H9 (cell line): ENCODE measurements around the gene ST8SIA2. TPM values are rescaled to one million over a fixed set of nuclear protein-coding genes. Genes with fewer than 3 reads are reported as not detected.

ENCODE experiments used
- DNase-seq: peaks from one replicate; pipeline ENCODE4 v3.0.0-alpha.2; 2017
- H2AFZ ChIP-seq: one replicate; pipeline ENCODE4 v1.6.1; 2013; ENCODE audit warnings: mild to moderate bottlenecking, low read length, control low read depth, moderate library complexity
- H2AK5ac ChIP-seq: 2 replicates; pipeline ENCODE4 v1.6.1; 2013; ENCODE audit warnings: low read length, control low read depth, mixed read lengths; ENCODE audit not compliant: insufficient read length
- H2BK120ac ChIP-seq: one replicate; pipeline ENCODE4 v1.6.1; 2013; ENCODE audit warnings: low read depth, mild to moderate bottlenecking, low read length, control low read depth, inconsistent platforms; ENCODE audit not compliant: poor library complexity, severe bottlenecking
- H2BK12ac ChIP-seq: 2 replicates; pipeline ENCODE4 v1.6.1; 2013; ENCODE audit warnings: low read length, control low read depth, mixed read lengths, low read depth; ENCODE audit not compliant: insufficient read length
- H2BK15ac ChIP-seq: 2 replicates; pipeline ENCODE4 v1.6.1; 2013; ENCODE audit warnings: low read depth, low read length, control low read depth
- H2BK20ac ChIP-seq: one replicate; pipeline ENCODE4 v1.6.1; 2013; ENCODE audit warnings: low read depth, mild to moderate bottlenecking, low read length, control low read depth, inconsistent platforms; ENCODE audit not compliant: poor library complexity, severe bottlenecking
- H2BK5ac ChIP-seq: 2 replicates; pipeline ENCODE4 v1.6.1; 2013; ENCODE audit warnings: low read length, control low read depth, mixed read lengths; ENCODE audit not compliant: insufficient read length
- H3K14ac ChIP-seq: 2 replicates; pipeline ENCODE4 v1.6.1; 2013; ENCODE audit warnings: low read length, control low read depth; ENCODE audit not compliant: insufficient read depth
- H3K18ac ChIP-seq: 2 replicates; pipeline ENCODE4 v1.6.1; 2013; ENCODE audit warnings: low read depth, mild to moderate bottlenecking, mixed read lengths, low read length, control low read depth; ENCODE audit not compliant: insufficient read length
- H3K23ac ChIP-seq: 2 replicates; pipeline ENCODE4 v1.6.1; 2013; ENCODE audit warnings: low read length, control low read depth, mixed read lengths, low read depth; ENCODE audit not compliant: insufficient read length
- H3K23me2 ChIP-seq: 2 replicates; pipeline ENCODE4 v1.6.1; 2013; ENCODE audit warnings: low read depth, mild to moderate bottlenecking, mixed read lengths, low read length, control low read depth; ENCODE audit not compliant: insufficient read length, poor library complexity, severe bottlenecking
- H3K27ac ChIP-seq: 2 replicates; pipeline ENCODE4 v1.5.1; 2013; ENCODE audit warnings: low read length, control low read depth, mixed read lengths, low read depth; ENCODE audit not compliant: insufficient read length
- H3K27me3 ChIP-seq: 2 replicates; pipeline ENCODE4 v1.6.1; 2013; ENCODE audit warnings: low read length, control low read depth, inconsistent platforms; ENCODE audit not compliant: insufficient read depth
- H3K4ac ChIP-seq: 2 replicates; pipeline ENCODE4 v1.6.1; 2013; ENCODE audit warnings: low read depth, mild to moderate bottlenecking, control low read depth, inconsistent platforms, low read length, moderate library complexity
- H3K4me1 ChIP-seq: 2 replicates; pipeline ENCODE4 v1.6.1; 2013; ENCODE audit warnings: low read length, control low read depth, inconsistent platforms; ENCODE audit not compliant: insufficient read depth
- H3K4me2 ChIP-seq: 2 replicates; pipeline ENCODE4 v1.6.1; 2013; ENCODE audit warnings: low read length, control low read depth, mixed read lengths; ENCODE audit not compliant: insufficient read length, insufficient read depth
- H3K56ac ChIP-seq: 2 replicates; pipeline ENCODE4 v1.6.1; 2013; ENCODE audit warnings: low read depth, mild to moderate bottlenecking, mixed read lengths, low read length, control low read depth; ENCODE audit not compliant: insufficient read length
- H3K79me1 ChIP-seq: 2 replicates; pipeline ENCODE4 v1.6.1; 2013; ENCODE audit warnings: low read depth, mild to moderate bottlenecking, moderate library complexity, low read length, control low read depth, inconsistent platforms; ENCODE audit not compliant: insufficient read depth, poor library complexity, severe bottlenecking
- H3K79me2 ChIP-seq: 2 replicates; pipeline ENCODE4 v1.6.1; 2013; ENCODE audit warnings: low read length, control low read depth, inconsistent platforms; ENCODE audit not compliant: insufficient read depth
- H3K9ac ChIP-seq: 2 replicates; pipeline ENCODE4 v1.6.1; 2013; ENCODE audit warnings: low read length, control low read depth, mixed read lengths; ENCODE audit not compliant: insufficient read length; ENCODE audit errors: extremely low read depth
- H3K9me3 ChIP-seq: one replicate; pipeline ENCODE4 v1.6.1; 2013; ENCODE audit warnings: low read depth, low read length, inconsistent platforms; ENCODE audit not compliant: control insufficient read depth
- H3T11ph ChIP-seq: one replicate; pipeline ENCODE4 v1.6.1; 2013; ENCODE audit warnings: mild to moderate bottlenecking, low read length, control low read depth, inconsistent platforms
- H4K20me1 ChIP-seq: one replicate; pipeline ENCODE4 v1.6.1; 2013; ENCODE audit not compliant: control insufficient read depth, insufficient read length, insufficient read depth
- H4K5ac ChIP-seq: 2 replicates; pipeline ENCODE4 v1.6.1; 2013; ENCODE audit warnings: low read depth, mild to moderate bottlenecking, mixed read lengths, low read length, control low read depth; ENCODE audit not compliant: insufficient read length
- H4K8ac ChIP-seq: replicated peaks from 2 replicates; pipeline ENCODE4 v1.6.1; 2013; ENCODE audit warnings: low read length, control low read depth, mixed read lengths, low read depth; ENCODE audit not compliant: insufficient read length
- H4K91ac ChIP-seq: 2 replicates; pipeline ENCODE4 v1.6.1; 2013; ENCODE audit warnings: low read depth, mild to moderate bottlenecking, moderate library complexity, mixed read lengths, low read length, control low read depth; ENCODE audit not compliant: insufficient read length
- H3K27ac Mint-ChIP-seq, 3 experiments: 2 replicates in 2 of 3; 3 replicates in 1 of 3; pipeline ENCODE4 v1.8.0; 2020 to 2021; ENCODE audit warnings: mixed read lengths in 3 of 3, mild to moderate bottlenecking in 1 of 3, moderate library complexity in 1 of 3
- H3K27me3 Mint-ChIP-seq: 2 replicates; pipeline ENCODE4 v1.8.0; 2021; ENCODE audit warnings: low read depth, mild to moderate bottlenecking, moderate library complexity, mixed read lengths
- H3K36me3 Mint-ChIP-seq, 3 experiments: 2 replicates in 2 of 3; 3 replicates in 1 of 3; pipeline ENCODE4 v1.8.0; 2020 to 2021; ENCODE audit warnings: low read depth in 3 of 3, mixed read lengths in 3 of 3; ENCODE audit not compliant: insufficient read depth in 1 of 3
- H3K4me1 Mint-ChIP-seq, 2 experiments: 2 replicates each; pipeline ENCODE4 v1.8.0; 2020; ENCODE audit warnings: mixed read lengths in 2 of 2
- H3K4me3 Mint-ChIP-seq, 2 experiments: 2 replicates in 1 of 2; 3 replicates in 1 of 2; pipeline ENCODE4 v1.8.0; 2020 to 2021; ENCODE audit warnings: mild to moderate bottlenecking in 2 of 2, mixed read lengths in 2 of 2, moderate library complexity in 1 of 2
- H3K9me3 Mint-ChIP-seq, 2 experiments: 2 replicates in 1 of 2; 3 replicates in 1 of 2; pipeline ENCODE4 v1.8.0; 2020; ENCODE audit warnings: mild to moderate bottlenecking in 2 of 2, mixed read lengths in 2 of 2, moderate library complexity in 1 of 2
- WGBS: extraction: QIAGEN DNeasy Blood & Tissue Kit; methylation state at CpG from one replicate; pipeline ENCODE4 v1.1.7; 2013; ENCODE audit warnings: missing lambda C conversion rate, low lambda C conversion rate, mixed read lengths; ENCODE audit not compliant: insufficient read length; ENCODE audit errors: extremely low coverage; 5-methylcytosine and 5-hydroxymethylcytosine counted together
- total RNA-seq: library from RNA; stranded (reverse); gene quantifications from 2 replicates; pipeline ENCODE4 v1.2.1, GENCODE V29; 2021
- TF ChIP-seq, protein P1 (sequence below): fragments of 200-600 bp; sonication (generic); conservative IDR thresholded peaks from 3 replicates; pipeline ENCODE4 v1.8.0; 2021; ENCODE audit warnings: antibody characterized with exemption, mild to moderate bottlenecking

The ST8SIA2 gene
- total RNA-seq, 1 experiment from 2014 or later = 1.8 TPM

DNA sequence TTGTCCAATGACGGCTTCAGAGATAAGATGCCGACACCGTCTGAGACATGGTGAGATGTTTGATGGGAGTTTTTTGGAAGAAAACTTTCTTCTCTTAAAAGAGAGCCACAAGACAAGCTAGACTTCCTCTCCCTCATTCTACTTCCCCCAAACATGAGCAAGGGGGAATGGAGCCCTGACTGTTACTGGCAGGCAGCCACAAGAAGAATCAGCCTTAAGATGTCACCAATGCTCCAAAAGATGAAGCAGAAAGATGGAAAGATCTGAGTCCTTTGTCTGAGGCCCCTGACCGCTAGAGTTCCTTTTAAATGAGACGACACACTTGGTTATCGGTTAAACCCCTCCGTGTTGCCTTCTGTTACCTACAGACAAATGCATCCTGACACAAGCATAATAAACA lies 108.7 kb downstream of the ST8SIA2 start:
- no peaks in the 10 kb centered on the region for H3K4me1 ChIP-seq
- no peak overlapping the region for H3K23ac ChIP-seq
- H3K79me1 ChIP-seq = no peaks in the 10 kb centered on the region
- H3K9ac ChIP-seq = no peak overlapping the region
- H3K14ac ChIP-seq = no peak overlapping the region
- no CpG with 5 or more reads among the region's 7 CpGs for WGBS
- no peak overlapping the region for H2BK15ac ChIP-seq
- Mint-ChIP-seq H3K4me3 (no peak overlapping the region), H3K36me3 (peaks cover 5 to 13% (median 10%) of the 10 kb centered on the region in 3 experiments; a peak in 5 of 7 replicates), H3K4me1 (peaks cover 13 to 26% of the 10 kb centered on the region in 2 experiments), H3K9me3 (peaks cover 13 to 15% of the 10 kb centered on the region in 2 experiments), H3K27ac (no peak overlapping the region), H3K27me3 (peaks cover 17% of the 10 kb centered on the region; the same call in 1 of the 2 replicates)
- H3K9me3 ChIP-seq = peaks cover 6% of the 10 kb centered on the region
- H3K79me2 ChIP-seq = no peaks in the 10 kb centered on the region
- H3T11ph ChIP-seq = no peak overlapping the region
- no peaks in the 10 kb centered on the region for H4K20me1 ChIP-seq
- no peak overlapping the region for H2BK5ac ChIP-seq
- H3K23me2 ChIP-seq = no peaks in the 10 kb centered on the region
- H4K8ac ChIP-seq = no peak overlapping the region
- no peak overlapping the region for H2AK5ac ChIP-seq
- no peak for DNase-seq
- no peak overlapping the region for H3K27ac ChIP-seq
- TF ChIP-seq, protein P1, sequence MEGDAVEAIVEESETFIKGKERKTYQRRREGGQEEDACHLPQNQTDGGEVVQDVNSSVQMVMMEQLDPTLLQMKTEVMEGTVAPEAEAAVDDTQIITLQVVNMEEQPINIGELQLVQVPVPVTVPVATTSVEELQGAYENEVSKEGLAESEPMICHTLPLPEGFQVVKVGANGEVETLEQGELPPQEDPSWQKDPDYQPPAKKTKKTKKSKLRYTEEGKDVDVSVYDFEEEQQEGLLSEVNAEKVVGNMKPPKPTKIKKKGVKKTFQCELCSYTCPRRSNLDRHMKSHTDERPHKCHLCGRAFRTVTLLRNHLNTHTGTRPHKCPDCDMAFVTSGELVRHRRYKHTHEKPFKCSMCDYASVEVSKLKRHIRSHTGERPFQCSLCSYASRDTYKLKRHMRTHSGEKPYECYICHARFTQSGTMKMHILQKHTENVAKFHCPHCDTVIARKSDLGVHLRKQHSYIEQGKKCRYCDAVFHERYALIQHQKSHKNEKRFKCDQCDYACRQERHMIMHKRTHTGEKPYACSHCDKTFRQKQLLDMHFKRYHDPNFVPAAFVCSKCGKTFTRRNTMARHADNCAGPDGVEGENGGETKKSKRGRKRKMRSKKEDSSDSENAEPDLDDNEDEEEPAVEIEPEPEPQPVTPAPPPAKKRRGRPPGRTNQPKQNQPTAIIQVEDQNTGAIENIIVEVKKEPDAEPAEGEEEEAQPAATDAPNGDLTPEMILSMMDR = no peak
- H2AFZ ChIP-seq = no peak overlapping the region
- H3K4me2 ChIP-seq = no peak overlapping the region
- H2BK20ac ChIP-seq = no peak overlapping the region
- no peak overlapping the region for H4K91ac ChIP-seq
- no peak overlapping the region for H3K56ac ChIP-seq
- no peak overlapping the region for H2BK120ac ChIP-seq
- H2BK12ac ChIP-seq = no peak overlapping the region
- H4K5ac ChIP-seq = no peak overlapping the region
- H3K18ac ChIP-seq = no peak overlapping the region
- no peak overlapping the region for H3K4ac ChIP-seq
- H3K27me3 ChIP-seq = no peaks in the 10 kb centered on the region
